HEK293 (cell line): ENCODE measurements around the gene PLAAT5.

Experiments
- CTCF ChIA-PET: fragments of 350-600 bp; formaldehyde crosslinking; extraction: SDS; loops from one replicate; lab custom pipeline; 2021; ENCODE audit warnings: antibody characterized with exemption; lab: Yijun Ruan, JAX
- POLR2A ChIA-PET: fragments of 300-600 bp; formaldehyde crosslinking; extraction: SDS; loops from one replicate; lab custom pipeline; 2020; ENCODE audit warnings: antibody characterized with exemption, inconsistent platforms; lab: Yijun Ruan, JAX
- H3K27ac ChIP-seq: fragments of 200-500 bp; sonication (Bioruptor generic); 2 replicates; pipeline ENCODE4 v1.5.1; 2014; ENCODE audit warnings: low read depth, low read length, control low read depth, inconsistent platforms; ENCODE audit errors: extremely low read depth
- H3K36me3 ChIP-seq, 2 experiments: fragments of 200-500 bp in 1 of 2; sonication (Bioruptor generic) in 1 of 2; 1 replicate in 1 of 2; 2 replicates in 1 of 2; pipeline ENCODE4 v1.5.1; 2014 to 2017; ENCODE audit warnings: inconsistent platforms in 2 of 2, low read length in 2 of 2; ENCODE audit not compliant: control insufficient read depth in 2 of 2, insufficient read depth in 1 of 2
- H3K4me1 ChIP-seq: fragments of 200-500 bp; sonication (Bioruptor generic); 2 replicates; pipeline ENCODE4 v1.5.1; 2014; ENCODE audit warnings: mild to moderate bottlenecking, low read length, inconsistent platforms; ENCODE audit not compliant: control insufficient read depth, insufficient read depth
- H3K4me3 ChIP-seq: 2 replicates; pipeline ENCODE4 v1.5.1; 2011; ENCODE audit warnings: low read depth, mild to moderate bottlenecking, control low read depth, low read length, moderate library complexity
- H3K9me3 ChIP-seq: fragments of 200-500 bp; sonication (Bioruptor generic); 2 replicates; pipeline ENCODE4 v1.5.1; 2014; ENCODE audit warnings: low read depth, low read length, inconsistent platforms; ENCODE audit not compliant: control insufficient read depth, insufficient read depth
- EGR2 ChIP-seq: fragments of 450-650 bp; formaldehyde crosslinking; IDR thresholded peaks from 2 replicates; pipeline ENCODE4 v1.5.1; 2016; ENCODE audit warnings: low read depth, missing biosample characterization, missing genetic modification characterization
- IKZF3 ChIP-seq: fragments of 450-650 bp; IDR thresholded peaks from 2 replicates; pipeline ENCODE4 v1.5.0; 2018; ENCODE audit warnings: missing biosample characterization, mild to moderate bottlenecking, missing genetic modification characterization, moderate library complexity
- KLF16 ChIP-seq: fragments of 450-650 bp; formaldehyde crosslinking; IDR thresholded peaks from 2 replicates; pipeline ENCODE4 v1.5.1; 2017; ENCODE audit warnings: missing biosample characterization, missing genetic modification characterization
- KLF9 ChIP-seq: fragments of 450-650 bp; formaldehyde crosslinking; IDR thresholded peaks from 2 replicates; pipeline ENCODE4 v1.5.1; 2016; ENCODE audit warnings: missing biosample characterization, missing genetic modification characterization, low read depth
- PBX3 ChIP-seq: sonication (generic); formaldehyde crosslinking; IDR thresholded peaks from 2 replicates; pipeline ENCODE4 v1.8.1; 2022; ENCODE audit warnings: mild to moderate bottlenecking, moderate library complexity, missing genetic modification reagents
- PRDM6 ChIP-seq: fragments of 450-650 bp; formaldehyde crosslinking; IDR thresholded peaks from 2 replicates; pipeline ENCODE4 v1.5.1; 2017; ENCODE audit warnings: missing biosample characterization, missing genetic modification characterization
- SP7 ChIP-seq: fragments of 450-650 bp; formaldehyde crosslinking; IDR thresholded peaks from 2 replicates; pipeline ENCODE4 v1.5.1; 2016; ENCODE audit warnings: missing biosample characterization, missing genetic modification characterization
- TRIM28 ChIP-seq: IDR thresholded peaks from 2 replicates; pipeline ENCODE4 v1.6.1; 2011; ENCODE audit warnings: low read length, control low read depth, borderline replicate concordance
- ZNF10 ChIP-seq: fragments of 450-650 bp; formaldehyde crosslinking; IDR thresholded peaks from 2 replicates; pipeline ENCODE4 v1.5.1; 2017; ENCODE audit warnings: missing biosample characterization, missing genetic modification characterization
- ZNF121 ChIP-seq: fragments of 450-650 bp; formaldehyde crosslinking; IDR thresholded peaks from 2 replicates; pipeline ENCODE4 v1.5.1; 2016; ENCODE audit warnings: missing biosample characterization, missing genetic modification characterization
- ZNF140 ChIP-seq: fragments of 450-650 bp; formaldehyde crosslinking; IDR thresholded peaks from 2 replicates; pipeline ENCODE4 v1.5.1; 2016; ENCODE audit warnings: missing biosample characterization, missing genetic modification characterization
- ZNF202 ChIP-seq: fragments of 450-650 bp; formaldehyde crosslinking; IDR thresholded peaks from 2 replicates; pipeline ENCODE4 v1.5.1; 2016; ENCODE audit warnings: missing biosample characterization, missing genetic modification characterization, borderline replicate concordance
- ZNF214 ChIP-seq: fragments of 450-650 bp; formaldehyde crosslinking; IDR thresholded peaks from 2 replicates; pipeline ENCODE4 v1.5.1; 2017; ENCODE audit warnings: missing biosample characterization, mild to moderate bottlenecking, missing genetic modification characterization, borderline replicate concordance
- ZNF239 ChIP-seq: fragments of 450-650 bp; formaldehyde crosslinking; IDR thresholded peaks from 2 replicates; pipeline ENCODE4 v1.5.1; 2016; ENCODE audit warnings: missing biosample characterization, missing genetic modification characterization
- ZNF350 ChIP-seq: fragments of 450-650 bp; formaldehyde crosslinking; IDR thresholded peaks from 2 replicates; pipeline ENCODE4 v1.5.0; 2017; ENCODE audit warnings: missing biosample characterization, mild to moderate bottlenecking, missing genetic modification characterization
- ZNF473 ChIP-seq: fragments of 450-650 bp; formaldehyde crosslinking; IDR thresholded peaks from 2 replicates; pipeline ENCODE4 v1.5.1; 2017; ENCODE audit warnings: missing biosample characterization, missing genetic modification characterization
- ZNF514 ChIP-seq: fragments of 450-650 bp; formaldehyde crosslinking; IDR thresholded peaks from 2 replicates; pipeline ENCODE4 v1.5.1; 2016; ENCODE audit warnings: missing biosample characterization, missing genetic modification characterization
- ZNF521 ChIP-seq: fragments of 450-650 bp; formaldehyde crosslinking; IDR thresholded peaks from 2 replicates; pipeline ENCODE4 v1.5.1; 2017; ENCODE audit warnings: missing biosample characterization, mild to moderate bottlenecking, missing genetic modification characterization
- ZNF529 ChIP-seq: fragments of 450-650 bp; formaldehyde crosslinking; IDR thresholded peaks from 2 replicates; pipeline ENCODE4 v1.5.1; 2017; ENCODE audit warnings: missing genetic modification characterization, missing biosample characterization; ENCODE audit not compliant: insufficient replicate concordance
- ZNF558 ChIP-seq: fragments of 450-650 bp; formaldehyde crosslinking; IDR thresholded peaks from 2 replicates; pipeline ENCODE4 v1.5.1; 2016; ENCODE audit warnings: missing biosample characterization, missing genetic modification characterization
- ZNF560 ChIP-seq: fragments of 450-650 bp; formaldehyde crosslinking; IDR thresholded peaks from 2 replicates; pipeline ENCODE4 v1.5.1; 2017; ENCODE audit warnings: missing biosample characterization, missing genetic modification characterization, borderline replicate concordance
- ZNF600 ChIP-seq: fragments of 450-650 bp; formaldehyde crosslinking; IDR thresholded peaks from 2 replicates; pipeline ENCODE4 v1.5.1; 2016; ENCODE audit warnings: missing biosample characterization, missing genetic modification characterization
- ZNF629 ChIP-seq: fragments of 450-650 bp; formaldehyde crosslinking; IDR thresholded peaks from 2 replicates; pipeline ENCODE4 v1.5.1; 2017; ENCODE audit warnings: missing biosample characterization, missing genetic modification characterization
- ZNF639 ChIP-seq: fragments of 450-650 bp; formaldehyde crosslinking; IDR thresholded peaks from 2 replicates; pipeline ENCODE4 v1.5.1; 2016; ENCODE audit warnings: missing biosample characterization, missing genetic modification characterization
- ZNF837 ChIP-seq: fragments of 450-650 bp; formaldehyde crosslinking; IDR thresholded peaks from 2 replicates; pipeline ENCODE4 v1.5.1; 2016; ENCODE audit warnings: missing biosample characterization, missing genetic modification characterization
- ZSCAN30 ChIP-seq: fragments of 450-650 bp; IDR thresholded peaks from 2 replicates; pipeline ENCODE4 v1.5.1; 2018; ENCODE audit warnings: missing biosample characterization, mild to moderate bottlenecking, missing genetic modification characterization, moderate library complexity
- TF ChIP-seq, protein P1 (sequence below): fragments of 450-650 bp; formaldehyde crosslinking; IDR thresholded peaks from 2 replicates; pipeline ENCODE4 v1.5.1; 2016; ENCODE audit warnings: missing biosample characterization, missing genetic modification characterization

Gene PLAAT5

GRCh38 chr11:63444160-63444559 lies 46.8 kb downstream of the PLAAT5 start:
- Histone ChIP-seq H3K4me3 (no peak overlapping the region), H3K9me3 (no peaks in the 10 kb centered on the region), H3K4me1 (no peaks in the 10 kb centered on the region), H3K36me3 (no peaks in the 10 kb centered on the region), H3K27ac (no peak overlapping the region)
- ChIA-PET CTCF (interaction anchor here (0.6 kb wide), 1 partner anchor 35 kb away, joined by 3 read pairs; no protein-coding TSS in a partner anchor), POLR2A (no interaction called here)
- TF ChIP-seq ZNF473 (tag by site-specific recombination), result no peak
- TF ChIP-seq ZNF529 (tag by site-specific recombination), result no peak
- no peak for TF ChIP-seq ZNF10 (tag by site-specific recombination)
- no peak for TF ChIP-seq ZNF514 (tag by site-specific recombination)
- no peak for TF ChIP-seq KLF16
- TF ChIP-seq SP7 (tag by site-specific recombination), result no peak
- TF ChIP-seq ZNF239, result no peak
- TF ChIP-seq ZNF629 (tag by site-specific recombination), result no peak
- no peak for TF ChIP-seq PBX3
- no peak for TF ChIP-seq ZNF521 (tag by site-specific recombination)
- no peak for TF ChIP-seq ZNF600 (tag by site-specific recombination)
- no peak for TF ChIP-seq ZNF121
- no peak for TF ChIP-seq ZNF558 (tag by site-specific recombination)
- no peak for TF ChIP-seq ZNF639 (tag by site-specific recombination)
- no peak for TF ChIP-seq ZNF837 (tag by site-specific recombination)

DNA sequence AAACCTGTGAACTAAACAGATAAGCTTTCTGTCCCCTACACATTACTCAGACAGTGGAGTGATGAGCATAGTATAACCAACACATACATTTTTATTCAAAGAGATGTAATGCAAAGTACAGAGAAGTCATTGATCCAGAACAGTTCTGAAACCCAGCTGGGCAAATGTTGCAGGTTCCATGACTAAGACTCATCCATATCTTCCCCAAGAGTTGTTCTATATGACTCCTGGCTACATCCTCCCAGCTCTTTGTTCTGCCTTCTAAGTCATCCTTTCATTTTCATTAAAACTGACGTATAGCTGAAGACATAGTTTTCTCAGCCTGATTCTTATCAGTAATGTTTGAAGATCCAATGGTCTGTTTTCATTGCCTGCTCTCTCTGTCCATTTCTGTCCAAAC lies 47.3 kb downstream of the PLAAT5 start:
- Histone ChIP-seq H3K4me3 (no peak overlapping the region), H3K36me3 (no peaks in the 10 kb centered on the region), H3K27ac (no peak overlapping the region), H3K4me1 (no peaks in the 10 kb centered on the region), H3K9me3 (no peaks in the 10 kb centered on the region)
- TF ChIP-seq EGR2 (tag by site-specific recombination), result no peak
- no peak for TF ChIP-seq ZNF202 (tag by site-specific recombination)
- TF ChIP-seq KLF9 (tag by site-specific recombination), result no peak
- no peak for TF ChIP-seq ZSCAN30 (tag by site-specific recombination)
- TF ChIP-seq, protein P1, sequence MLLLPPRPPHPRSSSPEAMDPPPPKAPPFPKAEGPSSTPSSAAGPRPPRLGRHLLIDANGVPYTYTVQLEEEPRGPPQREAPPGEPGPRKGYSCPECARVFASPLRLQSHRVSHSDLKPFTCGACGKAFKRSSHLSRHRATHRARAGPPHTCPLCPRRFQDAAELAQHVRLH (tag by site-specific recombination), result no peak
- no peak for TF ChIP-seq PRDM6
- TF ChIP-seq ZNF214 (tag by site-specific recombination), result no peak
- TF ChIP-seq ZNF140, result no peak
- TF ChIP-seq SP7 (tag by site-specific recombination), result no peak
- no peak for TF ChIP-seq TRIM28
- TF ChIP-seq IKZF3 (tag by site-specific recombination), result no peak
- no peak for TF ChIP-seq ZNF350 (tag by site-specific recombination)
- no peak for TF ChIP-seq ZNF560 (tag by site-specific recombination)
- ChIA-PET POLR2A (no interaction called here), CTCF (interaction anchor here (0.6 kb wide), 1 partner anchor 35 kb away, joined by 3 read pairs; no protein-coding TSS in a partner anchor)
